Colonic mucosa (tissue), 4 donors: ENCODE data around the gene ZSCAN4. TPM values are rescaled to one million over a fixed set of nuclear protein-coding genes. Genes with fewer than 3 reads are reported as not detected.
A peak's percentile ranks its signal among the peaks of the same experiment; 100 is the strongest.

Source experiments
- DNase-seq: peaks from one replicate; pipeline ENCODE4 v3.0.0-alpha.2; 2020
- H3K27ac ChIP-seq: fragments of 200-600 bp; one replicate; pipeline ENCODE4 v1.8.0; 2021
- H3K27me3 ChIP-seq: fragments of 200-600 bp; one replicate; pipeline ENCODE4 v1.8.0; 2021
- H3K36me3 ChIP-seq: fragments of 200-600 bp; one replicate; pipeline ENCODE4 v1.8.0; 2021
- H3K4me1 ChIP-seq: fragments of 200-600 bp; one replicate; pipeline ENCODE4 v1.8.0; 2021; ENCODE audit warnings: mild to moderate bottlenecking
- H3K4me3 ChIP-seq: fragments of 200-600 bp; one replicate; pipeline ENCODE4 v1.8.0; 2021
- H3K9ac ChIP-seq, 2 donors: one replicate each; pipeline ENCODE4 v1.7.0; 2013; ENCODE audit warnings: control low read depth in 2 of 2, low read depth in 2 of 2, low read length in 2 of 2
- H3K9me3 ChIP-seq: fragments of 200-600 bp; one replicate; pipeline ENCODE4 v1.8.0; 2021
- intact Hi-C: fragments of 100-400 bp; cut with DNase I; formaldehyde crosslinking; loops from one replicate; pipeline ENCODE4 v1.14.1; 2022
- total RNA-seq, 2 donors: library from RNA; stranded (reverse); fragmentation: NEBNext Ultra II Directional in 1 of 2; extraction: Animal tissue kit (Norgen Biotek cat#: 25700) in 1 of 2; gene quantifications; one replicate each; pipeline ENCODE4 v1.2.1, GENCODE V29; 2021
- TF ChIP-seq, protein P1 (sequence below): fragments of 200-600 bp; IDR thresholded peaks from one replicate; pipeline ENCODE4 v1.8.0; 2022; ENCODE audit warnings: antibody characterized with exemption, mild to moderate bottlenecking
- donor health status: healthy.
- donor health status: DM: no; HTN: no; CAD: no.
- donor health status: DM: no; HTN: no; CAD: no.

ZSCAN4 gene
- total RNA-seq, 2 donors from 2014 or later = not detected

- Histone ChIP-seq H3K27me3 (no peaks in the 10 kb centered on the region), H3K9ac (peak overlapping the region; percentile 71 to 74), H3K27ac (no peak overlapping the region), H3K9me3 (peaks cover 12% of the 10 kb centered on the region), H3K4me3 (peak overlapping the region; percentile 91), H3K4me1 (peaks cover 7% of the 10 kb centered on the region), H3K36me3 (peaks cover 15% of the 10 kb centered on the region)
- intact Hi-C loops = no loop called here
- no peak for DNase-seq
- TF ChIP-seq, protein P1, sequence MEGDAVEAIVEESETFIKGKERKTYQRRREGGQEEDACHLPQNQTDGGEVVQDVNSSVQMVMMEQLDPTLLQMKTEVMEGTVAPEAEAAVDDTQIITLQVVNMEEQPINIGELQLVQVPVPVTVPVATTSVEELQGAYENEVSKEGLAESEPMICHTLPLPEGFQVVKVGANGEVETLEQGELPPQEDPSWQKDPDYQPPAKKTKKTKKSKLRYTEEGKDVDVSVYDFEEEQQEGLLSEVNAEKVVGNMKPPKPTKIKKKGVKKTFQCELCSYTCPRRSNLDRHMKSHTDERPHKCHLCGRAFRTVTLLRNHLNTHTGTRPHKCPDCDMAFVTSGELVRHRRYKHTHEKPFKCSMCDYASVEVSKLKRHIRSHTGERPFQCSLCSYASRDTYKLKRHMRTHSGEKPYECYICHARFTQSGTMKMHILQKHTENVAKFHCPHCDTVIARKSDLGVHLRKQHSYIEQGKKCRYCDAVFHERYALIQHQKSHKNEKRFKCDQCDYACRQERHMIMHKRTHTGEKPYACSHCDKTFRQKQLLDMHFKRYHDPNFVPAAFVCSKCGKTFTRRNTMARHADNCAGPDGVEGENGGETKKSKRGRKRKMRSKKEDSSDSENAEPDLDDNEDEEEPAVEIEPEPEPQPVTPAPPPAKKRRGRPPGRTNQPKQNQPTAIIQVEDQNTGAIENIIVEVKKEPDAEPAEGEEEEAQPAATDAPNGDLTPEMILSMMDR = no peak
These were observed 13.6 kb downstream of the ZSCAN4 start for GRCh38 chr19:57682226-57682766.

DNA sequence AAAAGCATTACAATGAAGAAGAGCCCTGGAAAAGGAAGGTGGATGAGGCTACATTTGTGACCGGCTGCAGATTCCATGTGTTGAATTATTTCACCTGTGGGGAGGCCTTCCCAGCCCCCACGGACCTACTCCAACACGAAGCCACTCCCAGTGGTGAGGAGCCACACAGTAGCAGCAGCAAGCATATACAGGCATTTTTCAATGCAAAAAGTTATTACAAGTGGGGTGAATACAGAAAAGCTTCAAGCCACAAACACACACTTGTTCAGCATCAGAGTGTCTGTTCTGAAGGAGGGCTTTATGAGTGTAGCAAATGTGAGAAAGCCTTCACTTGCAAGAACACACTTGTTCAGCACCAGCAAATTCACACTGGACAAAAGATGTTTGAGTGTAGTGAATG is 18.0 kb downstream of the ZSCAN4 start:
- Histone ChIP-seq H3K4me1 (peaks cover 7% of the 10 kb centered on the region), H3K27me3 (no peaks in the 10 kb centered on the region), H3K36me3 (peaks cover 15% of the 10 kb centered on the region), H3K9me3 (peaks cover 45% of the 10 kb centered on the region), H3K4me3 (no peak overlapping the region), H3K27ac (no peak overlapping the region), H3K9ac (no peak overlapping the region)
- no peak for DNase-seq
- intact Hi-C loops = no loop called here
- TF ChIP-seq, protein P1 = no peak

GRCh38 chr19:57687363-57688010 is 18.8 kb downstream of the ZSCAN4 start:
- Histone ChIP-seq H3K4me3 (no peak overlapping the region), H3K9ac (no peak overlapping the region), H3K27ac (no peak overlapping the region), H3K27me3 (no peaks in the 10 kb centered on the region), H3K36me3 (peaks cover 15% of the 10 kb centered on the region), H3K4me1 (peaks cover 6% of the 10 kb centered on the region), H3K9me3 (peaks cover 47% of the 10 kb centered on the region)
- DNase-seq = no peak
- intact Hi-C loops = no loop called here
- TF ChIP-seq, protein P1 = no peak

DNA sequence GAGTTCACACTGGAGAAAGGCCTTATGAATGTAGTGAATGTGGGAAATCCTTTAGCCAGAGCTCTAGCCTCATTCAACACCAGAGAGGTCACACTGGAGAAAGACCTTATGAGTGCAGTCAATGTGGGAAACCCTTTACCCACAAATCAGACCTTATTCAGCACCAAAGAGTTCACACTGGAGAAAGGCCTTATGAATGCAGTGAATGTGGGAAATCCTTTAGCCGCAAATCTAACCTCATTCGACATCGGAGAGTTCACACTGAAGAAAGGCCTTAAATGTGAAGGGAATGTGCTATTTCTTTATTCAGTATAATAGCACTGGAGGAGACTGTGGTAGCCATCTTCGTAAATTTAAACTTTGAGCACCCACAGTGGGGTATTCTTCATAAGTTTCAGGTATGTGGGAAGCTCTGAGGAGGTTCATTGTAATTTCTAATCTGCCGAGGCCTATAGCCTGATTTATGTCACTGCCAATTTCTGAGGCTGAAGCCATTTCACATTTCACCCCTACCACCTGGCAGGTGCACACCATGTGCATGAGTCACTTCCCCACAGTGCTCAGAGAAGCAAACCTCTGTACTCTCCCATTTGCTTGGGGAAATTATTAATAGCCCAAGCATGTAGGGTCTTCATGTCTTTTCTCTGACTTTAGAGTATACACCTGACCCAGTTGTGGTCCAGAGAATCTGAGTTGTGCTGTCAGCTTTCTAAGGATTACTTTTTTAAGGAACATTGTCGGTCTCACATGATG is 19.5 kb downstream of the ZSCAN4 start:
- peaks cover 15% of the 10 kb centered on the region for H3K36me3 ChIP-seq
- no peaks in the 10 kb centered on the region for H3K4me1 ChIP-seq
- TF ChIP-seq, protein P1 = no peak
- no peak overlapping the region for H3K4me3 ChIP-seq
- H3K27me3 ChIP-seq = no peaks in the 10 kb centered on the region
- no peak overlapping the region for H3K9ac ChIP-seq
- H3K27ac ChIP-seq = no peak overlapping the region
- DNase-seq = no peak
- peaks cover 47% of the 10 kb centered on the region for H3K9me3 ChIP-seq
- intact Hi-C loops = no loop called here

GRCh38 chr19:57689750-57690149 is 21.0 kb downstream of the ZSCAN4 start:
- Histone ChIP-seq H3K9ac (no peak overlapping the region), H3K4me1 (no peaks in the 10 kb centered on the region), H3K9me3 (peaks cover 47% of the 10 kb centered on the region), H3K36me3 (peaks cover 15% of the 10 kb centered on the region), H3K4me3 (no peak overlapping the region), H3K27me3 (no peaks in the 10 kb centered on the region), H3K27ac (no peak overlapping the region)
- DNase-seq = no peak
- intact Hi-C loops = no loop called here
- TF ChIP-seq, protein P1 = no peak
